GM18858 (cell line): ENCODE data around the gene NAALADL1.

Experiments
- ATAC-seq: cut with Tn5 transposase; IDR thresholded peaks from one replicate; pipeline ENCODE4 v1.9.1; 2021; ENCODE audit not compliant: unreplicated experiment

Gene NAALADL1

DNA sequence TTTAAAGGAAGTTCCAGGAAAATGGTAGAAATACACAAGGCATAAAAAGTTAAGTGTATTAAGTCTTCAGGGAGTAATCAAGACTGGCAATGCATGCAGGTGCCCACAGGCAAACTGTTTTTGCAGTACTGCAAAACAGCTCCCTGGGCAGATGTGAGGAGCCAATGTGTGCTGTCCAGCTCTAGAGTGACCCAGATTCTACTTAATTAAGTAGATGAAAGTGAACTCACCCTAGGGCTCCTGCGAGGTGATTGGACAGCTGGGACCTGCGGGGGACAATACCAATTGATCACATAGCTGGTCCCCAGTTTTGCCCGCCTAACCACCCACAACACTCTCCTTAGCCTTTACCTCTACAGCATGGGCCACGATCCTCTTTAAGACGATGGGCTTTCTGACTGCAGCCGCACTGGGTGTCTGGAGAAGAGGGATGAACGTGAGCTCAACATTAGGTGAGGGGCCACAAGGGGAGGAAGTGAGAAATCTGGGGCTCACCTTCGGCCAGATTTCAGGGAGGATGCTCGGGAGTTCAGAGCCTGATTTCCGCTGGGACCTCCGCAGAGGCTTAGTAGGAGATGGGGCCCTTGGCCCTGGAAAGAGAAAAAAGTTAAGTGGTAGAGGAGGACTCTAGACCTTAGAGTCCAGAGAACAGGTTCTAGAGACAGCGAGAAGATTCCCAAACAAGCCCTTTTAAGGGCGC, 24.9 kb upstream of the NAALADL1 start:
- no peak for ATAC-seq

DNA sequence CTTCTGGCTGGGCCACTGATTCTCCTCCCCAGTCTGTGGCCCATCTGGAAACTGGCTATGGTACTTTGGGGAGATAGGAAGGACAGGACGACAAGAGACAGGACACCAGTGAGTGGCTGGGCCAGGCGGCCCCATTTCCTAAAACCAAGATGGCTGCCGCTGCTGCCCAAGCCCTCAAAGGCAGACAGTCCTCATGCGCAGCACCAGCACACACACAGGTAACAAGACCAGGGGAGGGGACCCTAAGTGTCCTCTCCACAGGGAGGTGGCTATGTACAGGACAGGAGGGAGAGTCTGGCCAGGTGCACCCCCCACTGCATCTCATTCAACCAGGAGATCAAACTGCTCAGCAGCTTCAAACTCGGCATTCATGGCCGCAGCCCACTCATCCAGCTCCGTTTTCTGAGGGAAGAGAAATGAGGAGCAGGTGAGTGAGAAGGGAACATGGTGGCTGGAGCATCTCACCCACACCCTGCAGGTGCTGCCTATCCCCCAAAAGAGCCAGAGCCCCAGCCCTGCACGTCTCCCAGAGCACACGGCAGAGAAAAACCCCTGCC, 20.5 kb upstream of the NAALADL1 start:
- ATAC-seq, result no peak

DNA sequence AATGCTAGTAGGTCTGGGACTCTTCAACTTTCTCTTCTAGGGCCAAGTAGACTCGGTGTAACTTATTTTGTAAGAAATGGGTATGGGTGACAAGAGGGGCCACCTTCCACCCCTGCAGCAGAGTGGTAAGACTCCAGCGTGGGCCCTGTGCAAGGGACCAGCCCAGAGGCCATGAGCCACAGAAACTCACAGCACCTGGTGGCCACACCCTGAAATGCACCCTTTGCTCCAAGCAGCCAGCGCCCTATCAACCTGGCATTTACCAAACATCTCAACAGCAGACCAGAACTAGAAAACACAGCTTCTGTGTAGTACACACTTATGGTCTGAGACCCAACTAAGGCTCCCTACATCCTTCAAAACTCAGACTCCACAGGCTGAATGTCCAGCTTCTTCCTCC, 19.8 kb upstream of the NAALADL1 start:
- no peak for ATAC-seq

DNA sequence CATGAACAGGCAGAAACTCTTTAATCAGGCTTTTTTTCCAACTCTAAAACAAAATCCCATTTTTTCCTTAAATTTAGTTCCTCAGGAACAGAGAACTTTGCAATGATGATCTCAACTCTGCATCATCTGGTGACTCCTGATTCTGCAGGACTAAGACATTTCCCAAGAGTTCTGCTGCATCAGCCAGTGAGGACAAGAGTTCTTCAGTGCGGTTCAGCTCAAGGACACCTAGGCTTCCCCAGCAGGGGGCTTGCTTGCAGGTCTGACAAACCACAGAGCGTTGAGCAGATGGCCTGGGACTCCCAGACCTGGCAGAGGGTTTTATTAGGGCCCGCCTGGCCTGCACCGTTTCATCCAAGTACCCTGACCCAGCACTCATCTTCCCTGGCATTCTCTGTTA, 19.1 kb upstream of the NAALADL1 start:
- ATAC-seq, result no peak

DNA sequence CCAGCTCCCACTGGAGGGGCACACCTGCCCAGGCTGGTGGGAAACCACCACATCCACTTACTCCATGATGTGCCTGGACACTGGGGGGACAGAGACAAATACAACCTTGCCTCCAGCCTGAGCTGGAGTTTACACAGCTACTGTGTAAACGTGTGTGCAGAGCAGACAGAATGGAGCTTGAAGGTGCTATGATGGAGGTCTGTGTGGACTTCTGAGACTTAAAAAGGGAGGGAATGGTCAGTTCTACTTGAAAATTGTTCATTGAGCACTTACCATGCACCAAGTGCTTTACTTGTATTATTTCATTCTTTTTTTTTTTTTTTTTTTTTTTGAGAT, 14.2 kb upstream of the NAALADL1 start:
- no peak for ATAC-seq

DNA sequence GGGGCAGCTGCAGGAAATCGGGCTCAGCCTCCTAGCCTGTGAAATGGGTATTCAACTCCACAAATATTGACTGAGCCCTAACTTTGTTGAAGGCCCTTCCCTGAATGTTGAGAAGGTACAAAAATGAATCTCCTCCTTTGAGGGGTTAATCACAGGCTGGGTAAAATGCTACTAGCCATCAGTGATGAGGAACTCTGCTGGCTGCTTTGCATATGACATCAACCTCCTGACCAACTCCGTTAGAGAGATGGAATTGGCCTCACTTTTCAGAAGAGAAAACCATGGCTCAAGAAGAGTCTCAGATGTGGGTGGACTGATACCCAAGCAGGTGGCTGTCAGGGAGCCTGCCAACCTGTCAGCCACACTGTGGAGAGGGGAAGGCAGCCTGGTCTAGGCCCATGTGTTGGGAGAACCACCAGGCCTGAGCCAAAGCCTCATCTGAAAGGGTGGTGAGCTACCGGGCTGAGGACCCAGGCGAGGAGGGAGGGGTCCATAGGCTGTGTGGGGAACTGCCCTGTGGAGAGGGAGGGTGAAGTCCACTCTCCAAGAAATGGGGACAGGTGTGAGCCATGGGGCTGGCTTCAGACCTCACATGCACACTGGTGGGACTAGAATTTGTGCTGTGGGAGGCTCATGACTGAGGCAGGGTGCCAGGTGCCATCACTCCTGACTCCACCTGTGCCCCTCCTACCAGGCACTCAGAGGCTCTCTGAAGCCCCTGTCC, 13.7 kb upstream of the NAALADL1 start:
- ATAC-seq, result no peak

DNA sequence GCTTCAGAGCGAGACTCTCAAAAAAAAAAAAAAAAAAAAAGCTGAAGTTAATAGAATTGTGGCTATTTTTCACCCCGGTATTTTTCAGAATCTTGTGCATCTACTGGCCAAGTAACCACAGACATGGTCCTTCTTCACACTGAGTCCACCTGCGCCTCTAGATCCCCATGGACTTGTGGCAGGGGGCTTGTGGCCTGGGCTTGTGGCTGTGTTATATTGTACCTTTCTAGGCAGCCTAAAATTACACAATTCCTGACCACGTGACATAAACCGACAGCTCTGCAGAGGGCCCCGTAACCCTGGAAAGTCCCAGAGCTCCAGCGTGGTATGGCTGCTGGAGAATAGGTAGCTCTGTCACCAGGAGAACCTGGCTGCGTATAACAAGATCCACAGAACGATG, 10.9 kb upstream of the NAALADL1 start:
- ATAC-seq, result no peak

DNA sequence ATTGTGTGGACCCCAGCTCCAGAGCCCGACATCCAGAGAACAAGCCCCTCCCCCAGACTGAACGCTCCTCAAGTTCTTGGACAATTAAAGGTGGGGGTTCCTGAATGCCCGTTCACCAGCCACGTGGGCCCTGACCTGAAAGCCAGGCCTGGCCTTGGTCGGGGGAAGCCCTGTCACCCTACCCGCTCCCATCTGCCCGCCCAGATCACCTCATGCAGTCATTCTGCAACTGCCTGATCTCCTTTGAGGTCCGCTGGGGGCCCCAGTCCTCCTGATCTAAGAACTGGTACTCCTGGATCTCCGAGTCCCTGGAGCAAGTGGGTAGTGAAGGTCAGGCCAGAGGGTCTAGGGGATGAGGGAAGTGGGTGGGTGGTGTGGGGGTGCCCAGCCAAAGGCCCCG, 9.1 kb upstream of the NAALADL1 start:
- ATAC-seq, result no peak

DNA sequence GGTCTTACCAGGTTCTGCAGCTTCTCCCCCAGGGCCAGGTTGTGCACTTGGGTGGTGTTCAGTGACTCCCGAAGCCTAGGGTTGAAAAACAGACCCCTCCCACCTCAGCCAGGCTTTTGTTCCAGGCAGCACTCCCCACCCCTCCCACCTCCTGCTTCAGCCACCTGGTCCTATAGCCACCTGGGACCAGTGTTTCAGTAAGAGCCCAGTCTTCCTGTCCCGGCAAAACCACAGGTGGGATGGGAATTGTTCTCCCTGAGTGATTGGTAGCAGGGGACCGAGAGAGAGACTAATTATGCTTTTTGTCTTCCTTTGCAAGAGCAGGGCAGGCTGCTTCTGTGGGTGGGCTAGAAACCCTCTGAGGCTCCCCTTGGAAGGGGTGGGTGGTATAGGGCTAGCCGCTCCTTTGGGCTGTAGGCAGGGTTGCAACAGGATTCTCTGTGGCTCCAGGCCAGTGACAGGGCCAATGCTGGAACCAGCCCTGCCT, 8.5 kb upstream of the NAALADL1 start:
- ATAC-seq, result no peak

DNA sequence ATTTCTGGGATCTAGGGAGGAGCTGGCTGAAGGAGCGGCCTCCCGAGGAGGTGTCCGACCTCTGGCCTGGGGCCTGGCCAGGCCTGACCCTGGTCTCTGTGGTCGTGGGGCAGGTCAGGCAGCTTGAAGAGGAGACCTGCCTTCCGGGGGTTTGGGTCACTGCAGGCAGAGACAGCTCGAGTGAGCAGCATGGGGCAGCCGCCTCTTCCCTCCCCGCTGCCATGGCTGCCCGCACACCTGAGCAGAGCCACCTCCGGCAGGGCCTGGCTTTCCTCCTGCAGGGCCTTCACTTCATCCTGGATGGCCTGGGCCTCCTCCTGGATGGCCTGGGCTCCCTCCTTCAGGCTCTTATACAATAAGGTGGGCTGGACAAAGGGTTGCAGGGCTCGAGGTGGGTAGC, 8.0 kb upstream of the NAALADL1 start:
- ATAC-seq, result no peak

DNA sequence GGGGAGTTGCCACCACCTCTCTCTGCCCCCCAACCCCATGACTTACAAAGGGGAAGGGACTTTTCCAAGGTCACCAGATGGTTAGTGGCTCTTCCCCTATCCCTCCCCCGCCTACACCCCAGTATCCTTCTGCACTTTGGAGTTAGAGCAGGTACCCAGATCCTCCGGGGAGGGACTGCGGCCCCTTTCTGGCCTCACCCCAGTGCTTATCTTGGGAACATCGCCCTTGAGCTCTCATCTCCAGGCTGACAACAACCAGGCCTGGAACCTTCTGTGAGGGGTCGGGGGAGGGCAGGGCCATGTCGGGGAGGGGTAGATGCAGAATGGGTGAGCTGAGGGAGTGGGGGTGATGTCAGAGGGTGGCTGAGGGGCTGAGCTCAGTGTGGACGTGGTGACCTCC, 7.5 kb upstream of the NAALADL1 start:
- no peak for ATAC-seq

DNA sequence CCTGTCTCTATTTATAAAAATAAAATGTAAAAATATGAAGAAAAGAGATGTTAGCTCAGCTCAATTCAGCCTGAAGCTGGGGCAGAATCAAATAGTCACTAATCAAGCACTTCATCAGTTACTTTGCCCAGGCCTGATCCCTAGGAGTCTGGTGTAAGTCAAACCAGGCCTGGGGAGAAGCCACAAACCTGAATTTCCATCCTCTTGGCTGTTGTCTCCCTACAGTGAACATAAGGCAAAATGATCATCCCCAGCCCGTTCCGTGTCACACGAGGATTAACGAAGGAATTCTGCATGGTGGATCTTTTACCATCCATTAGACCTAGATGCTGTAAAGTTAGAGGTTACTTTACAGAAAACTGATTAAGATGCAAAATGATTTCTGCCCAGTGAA, 6.5 kb upstream of the NAALADL1 start:
- ATAC-seq, result no peak

DNA sequence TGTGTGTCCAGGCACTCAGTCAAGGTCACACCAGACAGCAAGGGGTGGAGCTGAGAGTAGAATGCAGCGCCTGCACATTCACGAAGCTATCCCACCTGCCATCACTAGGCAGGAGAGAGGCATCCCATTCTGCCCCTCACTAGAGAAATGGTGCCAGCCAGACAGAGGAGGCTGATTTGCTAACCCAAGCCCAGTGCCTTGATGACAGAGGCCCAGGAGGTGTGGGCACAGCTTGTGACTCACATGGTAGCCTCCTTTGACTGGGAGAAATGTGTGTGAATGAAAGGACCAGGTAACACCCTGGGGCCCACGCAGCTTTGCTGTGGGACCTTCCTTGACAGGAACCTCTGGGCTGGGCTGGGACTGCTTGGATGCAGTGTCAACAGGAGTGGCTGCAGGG, 5.2 kb upstream of the NAALADL1 start:
- ATAC-seq, result no peak

DNA sequence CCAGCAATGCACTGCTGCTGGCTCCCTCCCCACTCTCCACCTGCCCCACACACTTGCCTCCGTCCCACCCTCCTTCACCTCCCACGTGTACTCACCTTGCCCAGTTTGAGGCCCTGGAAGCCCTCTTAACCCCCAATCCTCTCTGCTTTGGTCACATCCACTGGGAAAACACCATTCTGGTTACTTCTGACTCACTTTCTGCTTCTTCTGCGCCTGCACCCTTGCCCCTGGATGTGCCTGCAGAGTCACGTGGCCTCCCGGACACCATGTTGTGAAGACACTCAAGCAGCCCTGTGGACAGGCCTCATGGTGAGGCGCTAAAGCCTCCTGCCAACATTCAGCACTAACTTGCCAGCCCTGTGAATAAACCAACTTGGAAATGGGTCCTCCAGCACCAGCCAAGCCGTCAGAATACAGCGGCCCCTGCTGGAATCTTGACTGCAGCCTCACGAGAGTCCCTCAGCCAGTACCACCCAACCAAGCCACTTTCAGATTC, 2.6 kb upstream of the NAALADL1 start:
- no peak for ATAC-seq

DNA sequence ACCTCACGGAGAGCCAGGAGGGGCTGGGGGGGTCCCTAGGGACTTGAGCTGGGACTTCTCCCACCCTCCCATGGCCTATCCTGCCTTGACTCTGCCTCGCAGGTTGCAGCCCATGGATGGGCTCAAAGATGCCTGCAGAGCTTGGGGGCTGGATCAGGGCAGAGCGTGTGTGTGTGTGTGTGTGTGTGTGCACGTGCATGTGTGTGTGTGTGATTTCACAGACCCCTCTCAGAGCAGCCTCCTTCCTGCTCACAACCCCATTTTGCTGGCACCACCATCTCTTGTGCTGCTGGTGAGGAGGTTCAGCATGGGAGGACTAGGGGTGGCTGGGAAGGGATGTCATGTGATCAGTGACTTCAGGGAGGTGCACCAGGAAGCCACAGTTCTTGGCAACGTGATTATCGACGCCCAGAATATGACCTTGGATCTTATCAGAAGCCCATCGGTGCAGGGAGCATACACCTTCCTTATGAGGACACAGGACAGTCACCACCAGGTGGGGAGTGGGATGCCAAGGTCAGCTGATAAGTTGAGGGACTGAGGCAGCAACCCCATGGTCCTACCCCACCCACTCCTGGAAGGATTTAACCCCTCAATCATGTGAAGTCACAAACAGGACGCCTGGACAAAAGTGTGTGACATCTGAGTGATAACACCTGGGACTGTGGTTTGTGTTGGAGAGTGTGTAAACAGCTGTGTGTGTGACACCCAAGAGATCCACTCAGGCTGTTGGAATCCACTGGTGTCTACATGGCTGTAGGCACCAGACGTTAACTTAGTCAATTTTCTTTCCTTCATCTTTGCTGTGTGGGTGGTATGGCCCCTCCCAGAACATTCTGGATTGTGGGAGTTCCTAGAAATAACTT, 1.8 kb upstream of the NAALADL1 start:
- ATAC-seq, result no peak

DNA sequence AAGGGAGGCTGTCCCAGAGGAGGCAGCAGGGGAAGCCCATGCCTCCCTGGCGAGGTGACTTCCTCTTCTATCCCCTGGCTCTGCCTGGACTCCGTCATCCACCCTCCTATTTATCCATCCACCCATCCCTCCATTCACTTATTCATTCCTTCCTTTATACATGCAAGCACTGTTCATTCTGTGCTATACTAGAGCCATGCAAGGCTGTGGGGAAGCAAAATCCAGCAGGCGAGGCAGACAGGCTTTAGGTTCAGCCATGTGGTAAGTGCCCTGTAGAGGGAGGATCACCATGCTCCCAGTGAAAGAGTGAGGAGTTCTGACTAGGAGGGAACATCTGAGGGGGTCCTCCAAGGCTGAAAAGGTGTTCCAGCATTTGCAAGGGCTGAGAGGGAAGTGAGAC, 1.2 kb upstream of the NAALADL1 start:
- ATAC-seq, result no peak

DNA sequence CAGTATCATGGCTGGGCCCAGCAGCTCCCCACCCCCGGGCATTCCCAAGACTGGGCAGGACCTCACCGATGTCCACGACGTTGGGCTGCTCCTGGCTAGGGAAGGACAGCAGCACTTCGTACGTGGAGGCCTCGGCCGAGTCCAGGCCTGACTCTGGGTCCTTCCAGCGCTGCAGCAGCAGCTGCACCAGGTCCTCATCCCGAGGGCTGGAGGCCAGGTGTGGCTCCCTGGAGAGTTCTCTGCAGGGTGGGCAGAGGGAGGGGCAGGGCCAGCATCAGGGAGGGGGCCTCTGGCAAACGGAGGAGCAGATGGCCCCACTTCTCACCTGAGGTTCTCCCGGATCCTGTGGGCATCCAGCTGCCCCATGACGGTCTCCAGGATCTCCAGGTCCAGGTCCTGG, 341 bp downstream of the NAALADL1 start:
- no peak for ATAC-seq

DNA sequence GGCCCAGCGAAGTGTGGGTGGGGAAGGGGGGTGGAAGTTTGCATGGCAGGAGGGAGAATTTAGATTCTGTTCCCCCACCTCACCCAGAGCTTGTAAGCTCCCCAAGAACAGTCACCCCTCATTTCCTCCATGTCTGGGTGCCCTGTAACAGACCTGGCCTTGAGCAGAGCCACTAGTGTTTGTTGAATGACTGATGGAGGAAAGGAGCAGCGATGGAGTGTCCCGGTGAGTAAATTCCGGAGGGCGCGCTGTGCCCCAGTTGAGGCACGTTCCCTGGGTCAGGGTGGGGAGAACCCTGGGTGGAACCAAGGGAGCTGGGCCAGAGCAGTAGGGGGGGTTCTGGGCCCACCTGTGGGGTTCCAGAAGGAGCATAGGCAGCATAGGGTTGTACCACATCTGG, 827 bp downstream of the NAALADL1 start:
- ATAC-seq, result no peak

DNA sequence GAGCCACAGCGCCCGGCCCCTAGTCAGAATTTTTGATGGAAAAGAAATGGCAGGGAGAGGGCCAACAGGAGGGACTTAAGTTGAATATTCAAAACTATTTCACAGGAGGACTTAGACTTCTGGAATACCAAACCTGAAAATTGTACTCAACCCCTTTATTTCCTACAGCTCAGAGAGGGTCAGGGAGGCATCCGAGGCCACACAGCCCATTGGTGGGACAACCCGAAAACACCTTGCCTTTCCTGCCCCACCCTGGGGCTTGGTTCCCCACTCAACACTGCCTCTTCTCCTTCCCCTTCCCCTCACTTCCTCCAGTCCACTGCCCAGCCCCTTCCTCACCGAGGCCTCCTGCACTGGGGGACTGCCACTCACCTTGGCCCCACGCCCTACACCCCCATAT, 1.4 kb downstream of the NAALADL1 start:
- no peak for ATAC-seq

DNA sequence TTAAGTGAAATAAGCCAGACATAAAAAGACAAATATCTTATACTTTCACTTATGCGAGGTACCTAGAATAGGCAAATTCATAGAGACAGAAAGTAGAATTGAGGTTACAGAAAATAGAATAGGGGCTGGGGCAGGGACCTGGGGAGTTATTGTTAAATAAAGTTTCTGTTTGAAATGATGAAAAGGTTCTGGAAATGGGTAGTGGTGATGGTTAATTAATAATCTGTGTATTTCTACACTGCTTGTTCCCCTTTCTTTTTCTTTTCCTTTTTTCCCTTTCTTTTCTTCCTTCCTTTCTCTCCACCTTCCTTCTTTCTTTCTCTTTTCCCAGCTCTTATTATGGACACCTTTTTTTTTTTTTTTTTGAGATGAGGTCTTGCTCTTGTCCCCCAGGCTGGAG, 2.8 kb downstream of the NAALADL1 start:
- ATAC-seq, result no peak

DNA sequence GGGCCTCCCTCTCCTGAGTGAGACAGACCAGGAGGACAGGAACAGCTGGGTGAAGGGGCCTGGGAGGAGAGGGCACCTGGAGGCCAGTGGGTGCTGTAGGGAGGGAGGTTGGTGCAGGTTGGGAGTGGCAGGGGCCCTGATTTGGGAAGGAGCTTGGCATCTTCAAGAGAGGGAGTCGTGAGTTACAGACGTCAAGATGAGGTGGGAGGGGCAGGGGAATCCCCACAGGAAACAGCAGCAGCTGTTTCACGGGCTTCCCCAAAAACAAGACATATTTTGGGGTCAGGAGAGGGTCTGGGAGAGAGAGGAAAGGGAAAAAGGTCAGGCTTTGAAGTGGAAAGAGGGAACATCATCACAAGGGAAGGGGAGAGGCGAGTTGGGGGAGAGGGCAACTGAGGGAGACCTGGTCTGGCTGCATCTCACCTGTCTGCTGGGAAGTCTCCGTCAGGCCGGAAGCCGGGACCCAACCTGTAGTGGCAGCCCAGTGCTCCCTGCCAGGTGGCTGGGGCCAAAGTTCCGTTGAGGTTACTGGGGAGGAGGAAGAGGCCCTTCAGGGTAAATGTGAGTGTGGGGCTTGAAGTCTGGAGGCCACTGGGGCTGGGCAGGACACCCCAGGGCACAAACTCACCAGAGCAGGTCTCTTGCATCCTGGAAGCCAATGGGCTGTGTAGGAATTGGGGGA, 4.4 kb downstream of the NAALADL1 start:
- ATAC-seq, result no peak
